Body of pancreas (tissue), 4 donors: Measurements from ENCODE around the gene DPPA5. TPM values are rescaled to one million over a fixed set of nuclear protein-coding genes. Genes with fewer than 3 reads are reported as not detected.
"Not testable (repeated sequence)": the region's sequence is repeated elsewhere in the genome, so short reads cannot be mapped to it uniquely, and the experiment has no call there.

Experiments
- ATAC-seq: fragments of 150-250 bp; one replicate; pipeline ENCODE4 v1.9.1; 2016
- DNase-seq, 4 donors: peaks; one replicate each; pipeline ENCODE4 v3.0.0-alpha.2; 2019
- H3K27ac ChIP-seq, 4 donors: fragments of 200-600 bp; sonication (generic); 1 replicate in 3 of 4; 2 replicates in 1 of 4; pipeline versions ENCODE4 v1.5.1 to v1.6.1; 2016 to 2019; ENCODE audit warnings: mild to moderate bottlenecking in 1 of 4, mixed read lengths in 1 of 4, moderate library complexity in 1 of 4
- H3K27me3 ChIP-seq, 2 donors: fragments of 200-600 bp; sonication (generic); one replicate each; pipeline ENCODE4 v1.6.0; 2016; ENCODE audit warnings: mild to moderate bottlenecking in 1 of 2
- H3K36me3 ChIP-seq, 2 donors: fragments of 200-600 bp; sonication (generic); replicated peaks in 1 of 2; 2 replicates each; pipeline ENCODE4 v1.5.1; 2016; ENCODE audit warnings: low read depth in 2 of 2; ENCODE audit not compliant: insufficient read depth in 1 of 2
- H3K4me1 ChIP-seq: fragments of 200-600 bp; sonication (generic); one replicate; pipeline ENCODE4 v1.6.0; 2016
- H3K4me3 ChIP-seq, 2 donors: fragments of 200-600 bp; sonication (generic); 1 replicate in 1 of 2; 2 replicates in 1 of 2; pipeline ENCODE4 v1.5.1; 2016 to 2019
- H3K9me3 ChIP-seq, 3 donors: fragments of 200-600 bp; sonication (generic); 1 replicate in 2 of 3; 2 replicates in 1 of 3; pipeline ENCODE4 v1.5.1; 2016
- CTCF ChIP-seq, 7 experiments: fragments of 450-650 bp in 4 of 7; fragments of 200-600 bp in 3 of 7; sonication (generic) in 3 of 7; IDR thresholded peaks; one replicate each; pipeline ENCODE4 v1.5.1; 2016 to 2019; ENCODE audit warnings: antibody characterized with exemption in 7 of 7
- POLR2A ChIP-seq, 3 donors: fragments of 450-650 bp; IDR thresholded peaks; one replicate each; pipeline ENCODE4 v1.6.1; 2016; ENCODE audit warnings: antibody characterized with exemption in 3 of 3, mild to moderate bottlenecking in 2 of 3
- WGBS, 2 donors: methylation state at CpG; one replicate each; pipeline ENCODE4 v1.1.5; 2017; 5-methylcytosine and 5-hydroxymethylcytosine counted together
- intact Hi-C: fragments of 100-400 bp; cut with DNase I; formaldehyde crosslinking; loops from one replicate; pipeline ENCODE4 v1.15.1; 2023
- total RNA-seq, 2 donors: library from RNA; depleted of rRNA; stranded (reverse); fragments of >200 nt; gene quantifications; one replicate each; pipeline ENCODE4 v1.1.0, GENCODE V29; 2016

DPPA5 gene
- total RNA-seq, 2 donors from 2014 or later, result not detected

GRCh38 chr6:73393278-73393677, 39.2 kb upstream of the DPPA5 start:
- WGBS, 2 donors, result 80 to 86% methylated on average over 3 of the region's 3 CpGs
- ATAC-seq, result no peak
- intact Hi-C loops, result no loop called here
- Histone ChIP-seq H3K27me3 (no peaks in the 10 kb centered on the region), H3K4me3 (no peak overlapping the region), H3K4me1 (no peaks in the 10 kb centered on the region), H3K9me3 (no peaks in the 10 kb centered on the region), H3K27ac (no peak overlapping the region), H3K36me3 (no peaks in the 10 kb centered on the region)
- TF ChIP-seq CTCF (IDR thresholded peaks at IDR 0.05) (no peak), POLR2A (IDR thresholded peaks at IDR 0.05) (no peak)
- no peak for DNase-seq

DNA sequence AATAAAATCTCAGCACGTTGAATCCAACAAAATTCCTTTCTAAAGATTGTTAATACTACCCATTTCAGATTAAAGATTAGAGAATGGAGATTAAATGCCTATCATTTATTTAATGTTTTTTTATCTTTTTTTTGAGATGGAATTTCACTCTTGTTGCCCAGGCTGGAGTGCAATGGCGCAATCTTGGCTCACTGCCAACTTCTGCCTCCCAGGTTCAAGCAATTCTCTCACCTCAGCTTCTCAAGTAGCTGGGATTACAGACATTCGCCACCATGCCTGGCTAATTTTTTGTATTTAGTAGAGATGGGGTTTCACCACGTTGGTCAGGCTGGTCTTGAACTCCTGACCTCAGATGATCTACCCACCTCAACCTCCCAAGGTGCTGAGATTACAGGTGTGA, 38.1 kb upstream of the DPPA5 start:
- H3K36me3 ChIP-seq, H3K27me3 ChIP-seq, H3K4me1 ChIP-seq, H3K27ac ChIP-seq, intact Hi-C loops, ATAC-seq, H3K4me3 ChIP-seq, H3K9me3 ChIP-seq: not testable (repeated sequence)
- 54 to 58% methylated on average over 4 of the region's 4 CpGs for WGBS, 2 donors
- DNase-seq, result peak in 1 of 4 donors; percentile 12

GRCh38 chr6:73391675-73392074, 37.6 kb upstream of the DPPA5 start:
- intact Hi-C loops, result no loop called here
- Histone ChIP-seq H3K36me3 (no peaks in the 10 kb centered on the region), H3K4me1 (no peaks in the 10 kb centered on the region), H3K27me3 (no peaks in the 10 kb centered on the region), H3K9me3 (no peaks in the 10 kb centered on the region), H3K4me3 (no peak overlapping the region), H3K27ac (no peak overlapping the region)
- no peak for ATAC-seq
- DNase-seq, result no peak
- TF ChIP-seq CTCF (IDR thresholded peaks at IDR 0.05) (no peak), POLR2A (IDR thresholded peaks at IDR 0.05) (no peak)
- 73 to 82% methylated on average over 2 of the region's 2 CpGs for WGBS, 2 donors

DNA sequence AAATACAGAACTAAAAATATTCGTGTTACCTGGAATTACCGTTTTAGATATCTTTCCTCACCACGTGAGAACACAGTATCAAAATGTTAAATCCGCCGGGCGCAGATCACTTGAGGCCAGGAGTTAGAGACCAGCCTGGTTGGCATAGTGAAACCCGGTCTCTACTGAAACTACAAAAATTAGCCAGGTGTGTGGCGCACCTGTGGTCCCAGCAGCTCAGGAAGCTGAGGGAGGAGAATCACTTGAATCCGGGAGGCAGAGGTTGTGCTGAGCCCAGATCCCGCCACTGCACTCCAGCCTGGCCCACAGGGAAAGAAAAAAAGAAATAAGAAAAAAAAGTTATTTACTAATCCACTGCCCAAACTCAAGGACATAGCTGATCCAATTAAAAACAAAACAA, 35.8 kb upstream of the DPPA5 start:
- TF ChIP-seq CTCF (IDR thresholded peaks at IDR 0.05) (no peak), POLR2A (IDR thresholded peaks at IDR 0.05) (no peak)
- Histone ChIP-seq H3K27me3 (no peaks in the 10 kb centered on the region), H3K4me3 (no peak overlapping the region), H3K36me3 (no peaks in the 10 kb centered on the region), H3K27ac (no peak overlapping the region), H3K9me3 (no peaks in the 10 kb centered on the region), H3K4me1 (no peaks in the 10 kb centered on the region)
- 61 to 68% methylated on average over 10 of the region's 10 CpGs for WGBS, 2 donors
- DNase-seq (peak in 1 of 4 donors; percentile 7), ATAC-seq (no peak)
- intact Hi-C loops, result no loop called here

GRCh38 chr6:73388800-73389512, 34.9 kb upstream of the DPPA5 start:
- Histone ChIP-seq H3K36me3 (no peaks in the 10 kb centered on the region), H3K4me1 (no peaks in the 10 kb centered on the region), H3K4me3 (peak overlapping the region in 1 of 2 donors; percentile 24), H3K27me3 (no peaks in the 10 kb centered on the region), H3K9me3 (no peaks in the 10 kb centered on the region), H3K27ac (peak overlapping the region in 3 of 4 donors; percentile 49 to 76 (median 60))
- 1 to 4% methylated on average over 10 to 37 of the region's 38 CpGs for WGBS, 2 donors
- ATAC-seq, result peak; percentile 83
- TF ChIP-seq POLR2A (IDR thresholded peaks at IDR 0.05), result peak; percentile 22 to 60 (median 44)
- TF ChIP-seq CTCF (IDR thresholded peaks at IDR 0.05), result peak in 6 of 7 experiments; percentile 26 to 55 (median 48)
- intact Hi-C loops, result no loop called here
- DNase-seq, result peak; percentile 52 to 59 (median 56)
